ENCODE results near the gene MRAP.

- no peak for TF ChIP-seq EZH2phosphoT487 (IDR thresholded peaks at IDR 0.05; ENCODE audit: insufficient read depth, low read depth)
- no peak for TF ChIP-seq EZH2 (IDR thresholded peaks at IDR 0.05; ENCODE audit: insufficient read depth, poor library complexity, severe bottlenecking)
These were observed 4.7 kb downstream of the MRAP start for GRCh38 chr21:32303385-32303784.

Measured in GM23248 (cell line).